Transverse colon (tissue), 4 donors: ENCODE results near the gene PLA2G2D. TPM values are rescaled to one million over a fixed set of nuclear protein-coding genes. Genes with fewer than 3 reads are reported as not detected.

Experiments
- DNase-seq: peaks from one replicate; pipeline ENCODE4 v3.0.0-alpha.2; 2019
- H3K27ac ChIP-seq, 4 donors: fragments of 200-600 bp; sonication (generic); 2 replicates each; pipeline ENCODE4 v1.5.1; 2016 to 2018; ENCODE audit warnings: inconsistent platforms in 4 of 4
- H3K27me3 ChIP-seq: fragments of 200-600 bp; sonication (generic); 2 replicates; pipeline ENCODE4 v1.5.1; 2017; ENCODE audit warnings: inconsistent platforms
- H3K36me3 ChIP-seq, 4 donors: fragments of 200-600 bp; sonication (generic); 2 replicates each; pipeline ENCODE4 v1.5.1; 2017 to 2019; ENCODE audit warnings: inconsistent platforms in 4 of 4
- H3K4me1 ChIP-seq, 4 donors: fragments of 200-600 bp; sonication (generic); 2 replicates each; pipeline ENCODE4 v1.5.1; 2017 to 2020; ENCODE audit warnings: inconsistent platforms in 4 of 4
- H3K4me3 ChIP-seq, 4 donors: fragments of 200-600 bp; sonication (generic); 1 replicate in 1 of 4; 2 replicates in 3 of 4; pipeline versions ENCODE4 v1.5.1 to v1.6.1; 2017 to 2019; ENCODE audit warnings: inconsistent platforms in 4 of 4
- H3K9me3 ChIP-seq, 2 donors: fragments of 200-600 bp; sonication (generic); 2 replicates each; pipeline ENCODE4 v1.5.1; 2017 to 2019; ENCODE audit warnings: inconsistent platforms in 2 of 2
- EP300 ChIP-seq: sonication (generic); formaldehyde crosslinking; IDR thresholded peaks from one replicate; pipeline ENCODE4 v1.6.1; 2017; ENCODE audit warnings: antibody characterized with exemption, low read depth
- POLR2A ChIP-seq: fragments of 450-650 bp; IDR thresholded peaks from one replicate; pipeline ENCODE4 v1.6.1; 2016; ENCODE audit warnings: antibody characterized with exemption, mild to moderate bottlenecking, moderate library complexity
- POLR2AphosphoS5 ChIP-seq, 3 donors: sonication (generic); formaldehyde crosslinking; IDR thresholded peaks; one replicate each; pipeline ENCODE4 v1.6.1; 2016; ENCODE audit warnings: antibody characterized with exemption in 3 of 3
- WGBS, 2 donors: methylation state at CpG; one replicate each; pipeline ENCODE4 v1.1.5; 2018; ENCODE audit warnings: low coverage in 1 of 2; 5-methylcytosine and 5-hydroxymethylcytosine counted together
- in situ Hi-C, 4 donors: fragments of 200-750 bp; cut with MboI; loops; one replicate each; pipeline versions ENCODE4 v1.15.0 to v1.15.1; 2017; ENCODE audit warnings: low sequenced_read_pairs in 3 of 4, low pct_ligation_motif_present in 1 of 4, low pct_unique_long_range_greater_than_20kb in 1 of 4
- intact Hi-C: fragments of 100-400 bp; cut with DNase I; formaldehyde crosslinking; loops from one replicate; pipeline ENCODE4 v1.15.1; 2023; ENCODE audit warnings: low total_unique reads
- total RNA-seq, 4 donors: library from RNA; depleted of rRNA; stranded (reverse); fragments of >200 nt; gene quantifications; one replicate each; pipeline ENCODE4 v1.1.0, GENCODE V29; 2016
- TF ChIP-seq, protein P1 (sequence below), 5 experiments: fragments of 200-600 bp in 3 of 5; fragments of 450-650 bp in 2 of 5; sonication (generic) in 3 of 5; IDR thresholded peaks; 1 replicate in 2 of 5; 2 replicates in 3 of 5; pipeline ENCODE4 v1.5.1; 2016 to 2017; ENCODE audit warnings: antibody characterized with exemption in 5 of 5, inconsistent platforms in 3 of 5, mild to moderate bottlenecking in 2 of 5, moderate library complexity in 1 of 5

The PLA2G2D gene
- total RNA-seq, 4 donors from 2014 or later = 0.16 TPM; not detected in 3

DNA sequence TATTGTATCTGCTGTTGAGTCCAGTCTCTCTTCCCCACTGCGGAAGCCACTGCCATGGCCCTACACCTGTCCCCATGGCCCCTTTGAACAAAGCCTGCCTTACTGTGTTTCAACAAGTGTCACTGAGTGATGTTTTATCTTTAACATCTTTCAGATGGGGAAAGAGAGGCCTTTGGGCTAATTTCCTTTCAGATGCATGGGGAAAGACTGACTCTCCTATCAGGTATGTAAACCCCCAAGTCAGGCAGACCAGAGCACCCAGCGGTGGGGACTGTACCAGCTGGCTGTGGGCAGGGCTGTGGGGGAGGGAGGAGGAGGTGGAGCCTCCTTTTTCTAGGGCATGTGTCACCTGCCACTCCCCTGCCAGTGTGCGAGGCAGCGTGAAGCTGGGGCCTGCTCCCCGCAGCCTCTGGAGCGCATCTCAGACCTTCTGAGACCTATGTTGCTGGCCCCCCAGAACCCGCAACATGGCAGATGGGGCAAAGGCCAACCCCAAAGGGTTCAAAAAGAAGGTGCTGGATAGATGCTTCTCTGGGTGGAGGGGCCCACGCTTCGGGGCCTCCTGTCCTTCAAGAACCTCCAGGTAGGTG is 19.7 kb upstream of the PLA2G2D start, which contains the start of gene PLA2G2F:
TSS of gene PLA2G2F (plus strand) at position 363 of the 590 bp plus-strand sequence. CDS start at position 468, 105 bp downstream.
- no peak within 1 kb of the TSS for H3K4me3 ChIP-seq
- no peak within 1 kb of the TSS for H3K27ac ChIP-seq
- 63 to 87% methylated on average over 2 to 9 of the region's 9 CpGs for WGBS, 2 donors
- H3K9me3 ChIP-seq = no peaks in the 10 kb centered on the region
- DNase-seq = no peak
- no peaks in the 10 kb centered on the region for H3K36me3 ChIP-seq
- no peaks in the 10 kb centered on the region for H3K27me3 ChIP-seq
- intact Hi-C loops (loop anchor here (5.0 kb wide), 1 partner anchor 852 kb away; the partner anchor contains the start of gene AKR7A3), in situ Hi-C loops (no loop called here)
- H3K4me1 ChIP-seq = no peaks in the 10 kb centered on the region
- TF ChIP-seq EP300 (no peak), POLR2A (no peak), POLR2AphosphoS5 (IDR thresholded peaks at IDR 0.05) (no peak)
- TF ChIP-seq, protein P1, sequence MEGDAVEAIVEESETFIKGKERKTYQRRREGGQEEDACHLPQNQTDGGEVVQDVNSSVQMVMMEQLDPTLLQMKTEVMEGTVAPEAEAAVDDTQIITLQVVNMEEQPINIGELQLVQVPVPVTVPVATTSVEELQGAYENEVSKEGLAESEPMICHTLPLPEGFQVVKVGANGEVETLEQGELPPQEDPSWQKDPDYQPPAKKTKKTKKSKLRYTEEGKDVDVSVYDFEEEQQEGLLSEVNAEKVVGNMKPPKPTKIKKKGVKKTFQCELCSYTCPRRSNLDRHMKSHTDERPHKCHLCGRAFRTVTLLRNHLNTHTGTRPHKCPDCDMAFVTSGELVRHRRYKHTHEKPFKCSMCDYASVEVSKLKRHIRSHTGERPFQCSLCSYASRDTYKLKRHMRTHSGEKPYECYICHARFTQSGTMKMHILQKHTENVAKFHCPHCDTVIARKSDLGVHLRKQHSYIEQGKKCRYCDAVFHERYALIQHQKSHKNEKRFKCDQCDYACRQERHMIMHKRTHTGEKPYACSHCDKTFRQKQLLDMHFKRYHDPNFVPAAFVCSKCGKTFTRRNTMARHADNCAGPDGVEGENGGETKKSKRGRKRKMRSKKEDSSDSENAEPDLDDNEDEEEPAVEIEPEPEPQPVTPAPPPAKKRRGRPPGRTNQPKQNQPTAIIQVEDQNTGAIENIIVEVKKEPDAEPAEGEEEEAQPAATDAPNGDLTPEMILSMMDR (IDR thresholded peaks at IDR 0.05) = no peak

DNA sequence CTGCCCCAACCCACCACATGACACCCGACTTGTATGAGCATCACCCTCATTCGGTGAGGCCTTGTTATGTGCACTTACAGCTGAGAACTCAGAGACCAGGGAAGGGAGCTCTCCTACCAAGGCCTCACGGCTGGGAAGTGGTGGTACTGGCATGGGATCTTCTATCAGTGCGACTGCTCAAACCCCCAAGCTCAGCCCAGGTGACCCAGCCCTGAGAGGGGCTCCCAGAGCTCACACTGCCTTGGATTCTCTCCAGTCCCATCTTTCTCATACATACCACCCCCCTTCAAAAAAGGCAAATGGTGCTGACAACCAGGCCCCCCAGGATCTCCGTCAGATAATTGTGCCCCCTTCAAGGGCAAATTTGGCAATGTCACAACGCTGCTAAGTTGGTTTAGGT is 19.0 kb upstream of the PLA2G2D start:
- WGBS, 2 donors = 96 to 100% methylated on average over 1 to 6 of the region's 6 CpGs
- TF ChIP-seq POLR2AphosphoS5 (IDR thresholded peaks at IDR 0.05) (no peak), POLR2A (no peak), EP300 (no peak)
- TF ChIP-seq, protein P1 (IDR thresholded peaks at IDR 0.05) = no peak
- H3K36me3 ChIP-seq = no peaks in the 10 kb centered on the region
- no peak overlapping the region for H3K4me3 ChIP-seq
- H3K4me1 ChIP-seq = no peaks in the 10 kb centered on the region
- H3K27me3 ChIP-seq = no peaks in the 10 kb centered on the region
- intact Hi-C loops (loop anchor here (5.0 kb wide), 1 partner anchor 851 kb away; the partner anchor contains the start of gene AKR7A3), in situ Hi-C loops (no loop called here)
- H3K27ac ChIP-seq = no peak overlapping the region
- H3K9me3 ChIP-seq = no peaks in the 10 kb centered on the region
- DNase-seq = no peak

DNA sequence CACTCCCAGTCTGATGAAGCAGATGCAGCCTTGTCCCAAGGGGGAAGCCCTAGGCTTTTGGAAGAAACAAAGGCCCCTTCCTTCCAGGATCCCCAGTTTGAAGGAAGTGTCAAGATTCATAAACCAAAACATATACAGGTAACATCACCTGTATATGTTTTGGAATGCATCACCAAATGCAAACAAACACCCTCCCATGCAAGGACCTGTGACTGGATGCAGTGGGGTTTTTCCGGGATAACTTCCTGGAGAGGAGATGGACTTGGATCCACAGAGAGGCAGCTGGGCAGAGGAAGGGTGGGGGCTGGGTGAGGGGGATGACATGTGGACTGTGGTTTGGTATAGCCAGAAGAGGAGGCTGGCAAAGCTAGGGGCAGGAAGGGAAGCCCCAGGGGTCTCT is 18.3 kb upstream of the PLA2G2D start:
- Histone ChIP-seq H3K4me1 (no peaks in the 10 kb centered on the region), H3K4me3 (no peak overlapping the region), H3K27ac (no peak overlapping the region), H3K36me3 (no peaks in the 10 kb centered on the region), H3K9me3 (no peaks in the 10 kb centered on the region), H3K27me3 (no peaks in the 10 kb centered on the region)
- 62 to 67% methylated on average over 1 of the region's 1 CpG for WGBS, 2 donors
- TF ChIP-seq, protein P1 (IDR thresholded peaks at IDR 0.05) = no peak
- TF ChIP-seq EP300 = no peak
- no peak for TF ChIP-seq POLR2AphosphoS5 (IDR thresholded peaks at IDR 0.05)
- no peak for TF ChIP-seq POLR2A
- intact Hi-C loops (loop anchor here (5.0 kb wide), 1 partner anchor 850 kb away; the partner anchor contains the start of gene AKR7A3), in situ Hi-C loops (no loop called here)
- no peak for DNase-seq

DNA sequence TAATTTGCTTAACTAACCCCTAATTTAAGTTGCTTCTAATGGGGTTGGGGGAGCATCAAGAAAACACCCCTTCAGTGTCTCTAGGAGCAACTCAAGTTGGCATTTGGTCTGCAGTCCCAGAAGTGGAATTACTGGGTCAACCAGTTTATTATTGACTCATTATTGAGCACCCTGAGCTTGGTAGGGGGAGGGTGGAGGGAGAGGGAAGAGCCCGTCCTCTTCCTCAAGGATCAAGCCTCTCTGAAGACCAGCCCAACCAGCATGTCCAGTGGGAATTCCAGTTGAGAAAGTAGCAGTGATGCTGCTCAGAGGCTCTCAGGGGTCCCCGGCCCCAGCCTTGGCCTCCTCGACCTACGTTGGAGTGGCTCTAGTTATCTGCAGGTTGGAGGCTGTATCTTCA is 17.7 kb upstream of the PLA2G2D start:
- Histone ChIP-seq H3K4me1 (no peaks in the 10 kb centered on the region), H3K4me3 (no peak overlapping the region), H3K27ac (no peak overlapping the region), H3K27me3 (no peaks in the 10 kb centered on the region), H3K9me3 (no peaks in the 10 kb centered on the region), H3K36me3 (no peaks in the 10 kb centered on the region)
- DNase-seq = no peak
- WGBS, 2 donors = 98% methylated on average over 4 of the region's 4 CpGs; no CpG with 5 or more reads in 1 of the 2 donors
- in situ Hi-C loops = no loop called here
- TF ChIP-seq POLR2AphosphoS5 (IDR thresholded peaks at IDR 0.05) (no peak), POLR2A (no peak), EP300 (no peak)
- TF ChIP-seq, protein P1 (IDR thresholded peaks at IDR 0.05) = no peak
- intact Hi-C loops = loop anchor here (5.0 kb wide), 1 partner anchor 850 kb away; the partner anchor contains the start of gene AKR7A3
